Erythroblast (primary cell): ENCODE data around the gene UBN1.

Experiments used
- DNase-seq, 2 experiments: peaks; one replicate each; lab custom pipeline; 2025; lab: John Stamatoyannopoulos, UW
- GATA1 ChIP-seq: IDR thresholded peaks from 2 replicates; pipeline ENCODE4 v1.6.1; 2011; ENCODE audit warnings: low read depth, mild to moderate bottlenecking, control low read depth, low read length, moderate library complexity
- POLR2A ChIP-seq: IDR thresholded peaks from 2 replicates; pipeline ENCODE4 v1.6.1; 2011; ENCODE audit warnings: mild to moderate bottlenecking, low read length

Gene UBN1

GRCh38 chr16:4846901-4847773 lies at the start of gene UBN1, which contains the start of gene GLYR1:
TSS of gene UBN1 (plus strand) at chr16:4847481. CDS start at chr16:4852918, 5,437 bp downstream.
TSS of gene GLYR1 (minus strand) at chr16:4847288. CDS start at chr16:4847265, 23 bp downstream.
- peak; percentile 98 to 100 for DNase-seq
- no peak for TF ChIP-seq GATA1
- peak; percentile 88 for TF ChIP-seq POLR2A

- DNase-seq: no peak
- TF ChIP-seq POLR2A: no peak
These were observed 49.5 kb upstream of the UBN1 start for GRCh38 chr16:4797805-4798252.

- no peak for DNase-seq
- no peak for TF ChIP-seq POLR2A
- TF ChIP-seq GATA1: no peak
These were observed 48.8 kb upstream of the UBN1 start for GRCh38 chr16:4798456-4798855.

- no peak for TF ChIP-seq POLR2A
- no peak for TF ChIP-seq GATA1
- DNase-seq: no peak
These were observed 48.0 kb upstream of the UBN1 start for GRCh38 chr16:4799171-4799855.

GRCh38 chr16:4800290-4801041 lies 46.8 kb upstream of the UBN1 start:
- TF ChIP-seq GATA1 (no peak), POLR2A (no peak)
- peak; percentile 68 to 69 for DNase-seq

- DNase-seq: peak; percentile 50 to 56
- peak; percentile 52 for TF ChIP-seq POLR2A
- TF ChIP-seq GATA1: no peak
These were observed 46.0 kb upstream of the UBN1 start for GRCh38 chr16:4801051-4801961.

GRCh38 chr16:4801962-4802658 lies 45.2 kb upstream of the UBN1 start, which contains the start of gene ROGDI:
TSS of gene ROGDI (minus strand) at chr16:4802633. CDS start at chr16:4802571, 62 bp downstream.
- peak; percentile 90 to 93 for DNase-seq
- TF ChIP-seq GATA1 (no peak), POLR2A (peak; percentile 31)

- DNase-seq: peak; percentile 92 to 95
- TF ChIP-seq GATA1 (no peak), POLR2A (peak; percentile 8)
These were observed 44.5 kb upstream of the UBN1 start for GRCh38 chr16:4802659-4803287.

GRCh38 chr16:4803401-4803844 lies 43.9 kb upstream of the UBN1 start:
- no peak for TF ChIP-seq GATA1
- TF ChIP-seq POLR2A: no peak

GRCh38 chr16:4803898-4804762 lies 43.2 kb upstream of the UBN1 start:
- DNase-seq: no peak
- TF ChIP-seq GATA1: no peak

More at GRCh38 chr16:4803401-4803844, 43.9 kb upstream of the UBN1 start:
- peak; percentile 58 to 60 for DNase-seq

GRCh38 chr16:4805231-4805630 lies 42.0 kb upstream of the UBN1 start:
- no peak for DNase-seq
- TF ChIP-seq POLR2A: no peak
